K562 (cell line): ENCODE data around the gene COL1A1. TPM values are rescaled to one million over a fixed set of nuclear protein-coding genes. Genes with fewer than 3 reads are reported as not detected.

Source experiments
- CAMTA2 ChIP-seq: fragments of 250-450 bp; sonication (Bioruptor Pico); conservative IDR thresholded peaks from 2 replicates; pipeline ENCODE4 v1.5.1; 2022
- FIP1L1 ChIP-seq: fragments of 200-400 bp; formaldehyde crosslinking; IDR thresholded peaks from 2 replicates; pipeline ENCODE4 v1.6.1; 2018; ENCODE audit warnings: mild to moderate bottlenecking, low read depth, low read length; ENCODE audit not compliant: poor library complexity, severe bottlenecking
- KLF13 ChIP-seq: fragments of 450-650 bp; IDR thresholded peaks from 2 replicates; pipeline ENCODE4 v1.6.1; 2016; ENCODE audit warnings: missing genetic modification characterization, low read depth, mild to moderate bottlenecking, missing compliant biosample characterization, moderate library complexity, borderline replicate concordance
- KLF16 ChIP-seq: IDR thresholded peaks from 2 replicates; pipeline ENCODE4 v1.6.1; 2016; ENCODE audit warnings: antibody characterized with exemption
- MLLT1 ChIP-seq, 2 experiments: fragments of 450-650 bp; IDR thresholded peaks; 2 replicates each; pipeline ENCODE4 v1.6.1; 2016
- PBX2 ChIP-seq, 2 experiments: IDR thresholded peaks in 1 of 2; conservative IDR thresholded peaks in 1 of 2; 2 replicates each; pipeline ENCODE4 v1.6.1; 2016; ENCODE audit warnings: low read depth in 2 of 2, mild to moderate bottlenecking in 1 of 2, missing compliant biosample characterization in 1 of 2, missing genetic modification characterization in 1 of 2, moderate library complexity in 1 of 2
- POLR2AphosphoS5 ChIP-seq: IDR thresholded peaks from 2 replicates; pipeline ENCODE4 v1.6.1; 2011; ENCODE audit warnings: mild to moderate bottlenecking, low read depth, low read length, moderate library complexity; ENCODE audit not compliant: control insufficient read depth, insufficient read depth
- TRIM28 ChIP-seq: fragments of 450-650 bp; IDR thresholded peaks from 2 replicates; pipeline ENCODE4 v1.6.1; 2017
- ZHX1 ChIP-seq: fragments of 150-350 bp; conservative IDR thresholded peaks from 2 replicates; pipeline ENCODE4 v1.6.1; 2014; ENCODE audit warnings: low read length
- ZNF134 ChIP-seq: fragments of 250-450 bp; sonication (Bioruptor Pico); conservative IDR thresholded peaks from 2 replicates; pipeline ENCODE4 v1.4.0; 2020
- ZNF212 ChIP-seq: fragments of 450-650 bp; formaldehyde crosslinking; IDR thresholded peaks from 2 replicates; pipeline ENCODE4 v1.4.0; 2020; ENCODE audit warnings: mild to moderate bottlenecking
- polyA plus RNA-seq, 8 experiments: library from polyadenylated mRNA; depleted of rRNA in 4 of 8; stranded (reverse) in 5 of 8; unstranded in 3 of 8; fragments of >200 nt; fragmentation: Nextera tagmentation in 2 of 8; fragmentation: Illumina TruSeq in 1 of 8; extraction: Ambion mirVana in 2 of 8; extraction: Trizol in 1 of 8; gene quantifications; 2 replicates each; pipeline versions ENCODE4 v1.2.1 to v1.2.3, GENCODE V29; 2011 to 2014; ENCODE audit warnings: inconsistent platforms in 1 of 8, missing spikeins in 1 of 8
- total RNA-seq, 7 experiments: library from RNA; depleted of rRNA in 6 of 7; stranded (reverse); fragments of >200 nt in 6 of 7; fragmentation: Illumina TruSeq in 2 of 7; extraction: Trizol in 2 of 7; gene quantifications; 2 replicates each; pipeline versions ENCODE4 v1.2.1 to v1.2.3, GENCODE V29; 2011 to 2021; ENCODE audit warnings: low replicate concordance in 1 of 7
- TF ChIP-seq, protein P1 (sequence below): IDR thresholded peaks from 3 replicates; pipeline ENCODE4 v1.6.1; 2011; ENCODE audit warnings: borderline replicate concordance, mild to moderate bottlenecking; ENCODE audit not compliant: insufficient read length, insufficient read depth
- TF ChIP-seq, protein P2 (sequence below): fragments of 250-450 bp; sonication (Bioruptor Pico); IDR thresholded peaks from 2 replicates; pipeline ENCODE4 v1.4.0; 2020; ENCODE audit warnings: mild to moderate bottlenecking
- TF ChIP-seq, protein P3 (sequence below): fragments of 450-650 bp; formaldehyde crosslinking; IDR thresholded peaks from 2 replicates; pipeline ENCODE4 v1.4.0; 2020; ENCODE audit warnings: mild to moderate bottlenecking, moderate library complexity

Gene COL1A1
- total and polyA plus RNA-seq, 9 of the 15 experiments (the other 6 are each of a cell fraction or from before 2014, with no cell fraction given) = 0.04 to 3.4 (median 0.18) TPM

DNA sequence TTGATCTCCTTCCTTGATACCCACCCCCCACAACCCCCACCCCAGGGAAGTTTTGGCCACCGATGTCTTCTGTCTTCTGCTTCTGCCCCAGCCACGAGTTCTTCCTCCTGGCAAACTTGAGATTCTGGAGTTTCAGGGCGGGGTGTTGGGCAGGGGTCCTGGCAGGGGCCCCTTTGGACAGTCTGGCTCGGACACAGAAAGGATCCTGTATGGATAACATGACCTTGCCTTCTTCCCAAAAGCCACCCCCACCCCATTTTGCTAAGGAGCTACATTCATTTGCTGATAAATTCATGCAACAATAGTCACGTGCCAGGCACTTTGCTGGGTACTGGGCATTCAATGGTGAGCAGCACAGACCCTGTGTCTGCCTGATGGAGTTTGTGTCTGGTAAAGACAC is 5.9 kb upstream of the COL1A1 start (continued):
- no peak for TF ChIP-seq TRIM28
- TF ChIP-seq FIP1L1 = no peak
- TF ChIP-seq PBX2 (CRISPR knock-in tag; IDR thresholded peaks at IDR 0.05; ENCODE audit: low read depth) = no peak
- TF ChIP-seq PBX2 (tag; conservative IDR thresholded peaks at IDR 0.05; ENCODE audit: low read depth) = no peak
- no peak for TF ChIP-seq ZNF212 (CRISPR knock-in tag)
- no peak for TF ChIP-seq KLF13 (tag)
- TF ChIP-seq MLLT1 (IDR thresholded peaks at IDR 0.05) = no peak
- TF ChIP-seq ZNF134 (CRISPR knock-in tag) = no peak
- no peak for TF ChIP-seq ZHX1
- TF ChIP-seq, protein P1, sequence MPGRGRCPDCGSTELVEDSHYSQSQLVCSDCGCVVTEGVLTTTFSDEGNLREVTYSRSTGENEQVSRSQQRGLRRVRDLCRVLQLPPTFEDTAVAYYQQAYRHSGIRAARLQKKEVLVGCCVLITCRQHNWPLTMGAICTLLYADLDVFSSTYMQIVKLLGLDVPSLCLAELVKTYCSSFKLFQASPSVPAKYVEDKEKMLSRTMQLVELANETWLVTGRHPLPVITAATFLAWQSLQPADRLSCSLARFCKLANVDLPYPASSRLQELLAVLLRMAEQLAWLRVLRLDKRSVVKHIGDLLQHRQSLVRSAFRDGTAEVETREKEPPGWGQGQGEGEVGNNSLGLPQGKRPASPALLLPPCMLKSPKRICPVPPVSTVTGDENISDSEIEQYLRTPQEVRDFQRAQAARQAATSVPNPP = no peak
- TF ChIP-seq CAMTA2 = no peak
- TF ChIP-seq, protein P2, sequence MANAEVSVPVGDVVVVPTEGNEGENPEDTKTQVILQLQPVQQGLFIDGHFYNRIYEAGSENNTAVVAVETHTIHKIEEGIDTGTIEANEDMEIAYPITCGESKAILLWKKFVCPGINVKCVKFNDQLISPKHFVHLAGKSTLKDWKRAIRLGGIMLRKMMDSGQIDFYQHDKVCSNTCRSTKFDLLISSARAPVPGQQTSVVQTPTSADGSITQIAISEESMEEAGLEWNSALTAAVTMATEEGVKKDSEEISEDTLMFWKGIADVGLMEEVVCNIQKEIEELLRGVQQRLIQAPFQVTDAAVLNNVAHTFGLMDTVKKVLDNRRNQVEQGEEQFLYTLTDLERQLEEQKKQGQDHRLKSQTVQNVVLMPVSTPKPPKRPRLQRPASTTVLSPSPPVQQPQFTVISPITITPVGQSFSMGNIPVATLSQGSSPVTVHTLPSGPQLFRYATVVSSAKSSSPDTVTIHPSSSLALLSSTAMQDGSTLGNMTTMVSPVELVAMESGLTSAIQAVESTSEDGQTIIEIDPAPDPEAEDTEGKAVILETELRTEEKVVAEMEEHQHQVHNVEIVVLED (CRISPR knock-in tag) = no peak
- TF ChIP-seq, protein P3, sequence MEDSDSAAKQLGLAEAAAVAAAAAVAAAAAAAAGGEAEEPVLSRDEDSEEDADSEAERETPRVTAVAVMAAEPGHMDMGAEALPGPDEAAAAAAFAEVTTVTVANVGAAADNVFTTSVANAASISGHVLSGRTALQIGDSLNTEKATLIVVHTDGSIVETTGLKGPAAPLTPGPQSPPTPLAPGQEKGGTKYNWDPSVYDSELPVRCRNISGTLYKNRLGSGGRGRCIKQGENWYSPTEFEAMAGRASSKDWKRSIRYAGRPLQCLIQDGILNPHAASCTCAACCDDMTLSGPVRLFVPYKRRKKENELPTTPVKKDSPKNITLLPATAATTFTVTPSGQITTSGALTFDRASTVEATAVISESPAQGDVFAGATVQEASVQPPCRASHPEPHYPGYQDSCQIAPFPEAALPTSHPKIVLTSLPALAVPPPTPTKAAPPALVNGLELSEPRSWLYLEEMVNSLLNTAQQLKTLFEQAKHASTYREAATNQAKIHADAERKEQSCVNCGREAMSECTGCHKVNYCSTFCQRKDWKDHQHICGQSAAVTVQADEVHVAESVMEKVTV (CRISPR knock-in tag) = no peak
- no peak for TF ChIP-seq KLF16
- TF ChIP-seq POLR2AphosphoS5 = no peak
